Motor neuron (in vitro differentiated cells): ENCODE results near the gene GAS2L3. TPM values are rescaled to one million over a fixed set of nuclear protein-coding genes. Genes with fewer than 3 reads are reported as not detected.

ENCODE experiments used
- ATAC-seq, 8 experiments: fragments of 200-7000 bp; cut with Tn5 transposase; replicated peaks in 6 of 8; 2 replicates each; pipeline ENCODE4 v1.8.0; 2021; ENCODE audit warnings: mild to moderate bottlenecking in 8 of 8, moderate library complexity in 8 of 8
- H3K27ac ChIP-seq, 2 donors: fragments of 250-450 bp; sonication (Bioruptor Pico); 2 replicates each; pipeline ENCODE4 v1.9.0; 2021; ENCODE audit warnings: antibody characterized with exemption in 2 of 2, mild to moderate bottlenecking in 2 of 2, moderate library complexity in 1 of 2
- H3K4me1 ChIP-seq, 2 donors: fragments of 250-450 bp; sonication (Bioruptor Pico); replicated peaks in 1 of 2; 2 replicates each; pipeline ENCODE4 v1.6.1; 2021; ENCODE audit warnings: antibody characterized with exemption in 2 of 2, mild to moderate bottlenecking in 2 of 2, moderate library complexity in 1 of 2
- H3K4me3 ChIP-seq, 5 donors: fragments of 250-450 bp; sonication (Bioruptor Pico); 2 replicates each; pipeline ENCODE4 v1.9.0; 2021; ENCODE audit warnings: antibody characterized with exemption in 5 of 5, mild to moderate bottlenecking in 5 of 5, moderate library complexity in 4 of 5
- whole genome bisulfite sequencing, 10 experiments: fragments of 450-650 bp; shearing (Covaris generic); methylation state at CpG; one replicate each; pipeline ENCODE4 v1.0.0; 2022; 5-methylcytosine and 5-hydroxymethylcytosine counted together
- in situ Hi-C, 9 experiments: fragments of 400-800 bp; cut with MboI; loops; one replicate each; pipeline ENCODE4 v1.15.0; 2021; ENCODE audit warnings: low sequenced_read_pairs in 9 of 9, low pct_unique_long_range_greater_than_20kb in 2 of 9; ENCODE audit not compliant: unreplicated experiment in 9 of 9
- total RNA-seq, 8 experiments: library from RNA; unstranded; fragments of 300-600 nt; gene quantifications; 2 replicates each; pipeline versions ENCODE4 v1.2.3 to v1.2.4, GENCODE V29; 2022

GAS2L3 gene
- total RNA-seq, 8 experiments from 2014 or later: 1.2 to 21.6 (median 8.1) TPM

DNA sequence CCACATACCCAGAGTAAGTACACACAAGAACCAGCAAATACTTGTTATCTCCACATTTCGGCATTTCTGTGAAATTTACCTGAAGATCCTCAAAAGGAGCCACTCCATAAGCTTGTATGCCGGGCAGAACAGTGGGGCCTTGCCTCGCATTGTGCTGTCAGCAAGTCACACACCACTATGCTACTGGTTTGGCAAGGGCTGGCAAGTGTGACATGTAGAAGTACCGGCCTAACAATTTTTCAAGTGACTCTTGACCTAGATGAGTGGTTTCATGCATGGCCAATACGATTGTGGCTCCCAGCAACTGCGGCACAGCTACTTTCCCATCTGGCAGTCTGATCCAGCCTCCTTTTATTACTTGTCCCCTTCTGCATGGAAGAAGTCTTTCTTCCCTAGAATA lies 69.8 kb downstream of the GAS2L3 start:
- Histone ChIP-seq H3K4me3 (no peak overlapping the region), H3K27ac (no peak overlapping the region), H3K4me1 (no peaks in the 10 kb centered on the region)
- 75 to 100% (median 81%) methylated on average over 1 to 5 of the region's 6 CpGs; no CpG with 5 or more reads in 4 of the 10 experiments for WGBS, 10 experiments
- in situ Hi-C loops: no loop called here
- no peak for ATAC-seq

DNA sequence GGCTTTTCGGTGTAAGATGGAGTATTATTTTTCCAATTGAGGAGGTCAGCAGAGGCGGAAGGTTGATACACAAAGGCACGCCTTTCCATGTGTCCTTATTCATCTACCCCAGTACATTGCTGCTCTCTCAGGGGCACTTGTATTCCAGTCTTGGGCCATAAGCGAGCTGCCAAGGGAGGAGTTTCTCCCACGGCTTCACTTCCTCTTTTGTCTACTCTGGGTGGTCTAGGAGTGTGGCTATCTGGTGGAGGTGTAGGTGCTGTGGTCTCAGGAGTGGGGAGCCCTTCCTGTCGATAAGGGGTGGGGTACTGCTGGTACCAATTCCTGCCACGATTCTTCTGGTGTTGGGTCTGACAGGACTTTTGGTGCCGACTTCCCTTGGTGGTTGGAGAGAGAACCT lies 73.4 kb downstream of the GAS2L3 start:
- no peak for ATAC-seq
- no peak overlapping the region for H3K4me3 ChIP-seq
- in situ Hi-C loops: no loop called here
- WGBS, 10 experiments: 60 to 86% (median 83%) methylated on average over 1 to 2 of the region's 8 CpGs; no CpG with 5 or more reads in 5 of the 10 experiments
- no peaks in the 10 kb centered on the region for H3K4me1 ChIP-seq
- no peak overlapping the region for H3K27ac ChIP-seq

DNA sequence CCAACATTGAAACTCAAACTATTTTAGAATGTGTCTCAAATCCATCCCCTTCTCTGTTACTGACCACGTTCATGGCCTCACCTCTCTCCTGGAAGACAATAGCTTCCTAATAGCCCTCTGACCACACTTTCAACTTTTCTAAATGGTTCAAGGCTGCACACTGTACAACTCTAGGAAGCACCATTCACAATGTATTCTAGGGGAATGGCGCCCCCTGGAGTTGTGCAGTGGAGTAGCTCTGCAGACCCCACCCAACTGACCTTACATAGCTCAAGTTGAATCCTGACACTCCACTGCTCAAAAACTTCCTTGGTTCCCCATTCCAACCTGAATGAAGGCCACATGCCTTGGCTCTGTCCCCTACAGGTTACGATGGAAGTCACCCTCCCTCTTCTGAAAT lies 77.6 kb downstream of the GAS2L3 start:
- WGBS, 10 experiments: 14 to 100% (median 80%) methylated on average over 1 to 3 of the region's 3 CpGs; no CpG with 5 or more reads in 2 of the 10 experiments
- in situ Hi-C loops: no loop called here
- Histone ChIP-seq H3K27ac (no peak overlapping the region), H3K4me3 (no peak overlapping the region), H3K4me1 (no peaks in the 10 kb centered on the region)
- ATAC-seq: no peak

DNA sequence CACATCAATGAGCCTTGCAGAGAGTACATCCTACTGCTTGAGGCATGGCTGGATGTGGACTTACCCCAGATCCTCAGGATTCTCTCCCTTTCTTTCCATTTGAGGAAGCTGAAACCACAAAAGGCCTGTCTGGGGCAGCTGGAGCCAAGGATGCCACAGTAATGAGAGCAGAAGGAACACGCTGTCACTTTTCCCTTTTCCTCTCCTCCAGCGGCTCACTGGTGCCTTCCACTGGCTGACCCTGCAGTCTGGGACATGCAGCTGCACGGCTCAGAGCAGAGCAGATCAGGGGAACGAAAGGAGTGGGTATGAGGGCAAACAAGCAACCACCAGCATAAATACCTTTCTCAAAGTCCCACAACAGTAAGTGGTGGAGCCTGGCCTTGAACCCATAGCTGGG lies 78.2 kb downstream of the GAS2L3 start:
- ATAC-seq: no peak
- H3K4me1 ChIP-seq: no peaks in the 10 kb centered on the region
- in situ Hi-C loops: no loop called here
- no peak overlapping the region for H3K27ac ChIP-seq
- 60 to 100% (median 80%) methylated on average over 1 to 3 of the region's 4 CpGs; no CpG with 5 or more reads in 4 of the 10 experiments for WGBS, 10 experiments
- no peak overlapping the region for H3K4me3 ChIP-seq

DNA sequence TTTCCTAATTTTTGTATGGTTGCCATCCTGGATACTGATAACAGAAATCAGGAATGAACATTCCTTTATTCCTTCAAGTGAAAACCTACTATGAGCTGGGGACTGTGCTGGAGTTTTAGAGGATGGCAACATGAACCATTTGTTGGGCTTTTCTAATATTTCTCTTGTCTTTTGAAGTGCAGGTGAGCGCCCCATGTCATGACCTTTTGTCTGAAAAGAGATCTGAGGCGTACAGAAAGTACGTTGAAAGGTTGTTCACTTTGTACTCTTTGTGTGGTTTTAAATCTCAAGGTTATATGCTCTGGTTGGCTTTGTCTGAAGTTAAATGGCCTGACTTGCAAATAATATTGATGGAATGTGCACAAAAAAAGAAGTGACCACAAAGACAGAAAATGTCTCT lies 79.0 kb downstream of the GAS2L3 start:
- Histone ChIP-seq H3K4me1 (no peaks in the 10 kb centered on the region), H3K4me3 (no peak overlapping the region), H3K27ac (no peak overlapping the region)
- in situ Hi-C loops: no loop called here
- WGBS, 10 experiments: 11 to 100% (median 74%) methylated on average over 1 to 3 of the region's 3 CpGs; no CpG with 5 or more reads in 1 of the 10 experiments
- no peak for ATAC-seq

DNA sequence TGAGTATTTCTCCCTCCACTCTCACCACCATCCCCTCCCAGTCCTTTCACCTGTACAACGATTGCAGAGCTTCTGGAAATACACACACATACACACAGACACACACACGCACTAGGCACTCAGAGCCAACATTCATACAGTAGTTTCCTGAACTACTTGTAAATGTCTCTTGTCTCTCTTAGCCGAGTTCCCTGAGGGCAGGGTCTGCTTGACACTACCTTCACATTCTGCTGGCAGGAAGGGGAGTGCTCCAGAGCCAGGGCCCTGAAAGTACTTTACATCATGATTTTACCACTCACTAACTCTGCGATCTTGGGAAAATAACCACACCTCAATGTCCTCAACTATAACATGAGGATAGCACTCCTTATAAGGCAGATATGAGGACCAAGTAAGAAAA lies 82.7 kb downstream of the GAS2L3 start:
- no peak for ATAC-seq
- in situ Hi-C loops: no loop called here
- WGBS, 10 experiments: 18 to 100% (median 73%) methylated on average over 1 to 4 of the region's 4 CpGs; no CpG with 5 or more reads in 1 of the 10 experiments
- Histone ChIP-seq H3K27ac (no peak overlapping the region), H3K4me1 (no peaks in the 10 kb centered on the region), H3K4me3 (no peak overlapping the region)

DNA sequence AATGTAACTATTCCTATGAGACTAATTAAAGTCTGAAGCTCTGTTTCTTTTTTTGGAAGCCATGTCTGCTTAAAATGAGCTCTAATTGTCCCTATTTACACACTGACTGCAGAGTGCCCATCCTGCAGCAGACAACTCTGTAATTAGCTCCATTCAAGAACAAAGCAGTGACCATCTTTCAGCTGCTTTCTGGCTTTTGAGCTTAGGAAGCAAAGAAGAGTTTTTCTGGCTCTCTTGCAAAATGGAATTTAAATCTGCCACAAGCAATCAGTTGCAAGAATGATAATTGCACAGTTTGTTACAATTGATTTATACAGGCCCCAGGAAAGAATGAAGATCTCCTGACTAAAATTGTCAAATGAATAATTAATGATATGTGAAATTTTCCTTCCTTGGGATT lies 83.4 kb downstream of the GAS2L3 start:
- Histone ChIP-seq H3K27ac (no peak overlapping the region), H3K4me1 (no peaks in the 10 kb centered on the region), H3K4me3 (no peak overlapping the region)
- ATAC-seq: no peak
- in situ Hi-C loops: no loop called here

DNA sequence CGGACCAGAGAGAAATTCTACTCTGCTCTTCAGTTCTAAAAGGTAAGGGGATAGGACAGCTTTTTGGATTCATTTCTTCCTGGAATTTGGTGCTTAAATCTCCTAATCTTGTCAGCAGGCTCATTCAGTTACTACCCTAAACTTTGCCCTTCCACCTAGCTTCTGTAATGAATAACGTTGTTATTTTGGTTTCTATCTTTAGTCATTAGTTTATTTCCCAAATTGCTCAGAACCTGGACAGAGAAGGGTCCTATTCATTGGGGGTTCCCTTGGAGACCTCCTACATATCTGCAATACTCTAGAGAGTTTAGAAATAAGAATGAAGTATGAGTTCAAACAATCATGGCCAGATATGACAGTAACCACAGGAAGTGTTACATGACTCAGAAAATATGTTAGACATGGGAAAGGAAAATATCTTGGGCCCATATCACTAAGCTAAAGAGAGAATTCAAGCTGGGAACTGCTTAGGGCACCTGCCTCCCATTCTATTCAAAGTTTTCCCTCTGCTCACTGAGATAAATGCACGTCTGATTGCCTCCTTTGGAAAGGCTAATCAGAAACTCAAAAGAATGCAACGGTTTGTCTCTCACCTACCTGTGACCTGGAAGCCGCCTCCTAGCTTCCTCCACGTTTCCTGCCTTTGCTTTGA lies 87.9 kb downstream of the GAS2L3 start:
- in situ Hi-C loops: no loop called here
- ATAC-seq: no peak
- WGBS, 10 experiments: 18 to 83% (median 50%) methylated on average over 1 to 6 of the region's 6 CpGs; no CpG with 5 or more reads in 1 of the 10 experiments

DNA sequence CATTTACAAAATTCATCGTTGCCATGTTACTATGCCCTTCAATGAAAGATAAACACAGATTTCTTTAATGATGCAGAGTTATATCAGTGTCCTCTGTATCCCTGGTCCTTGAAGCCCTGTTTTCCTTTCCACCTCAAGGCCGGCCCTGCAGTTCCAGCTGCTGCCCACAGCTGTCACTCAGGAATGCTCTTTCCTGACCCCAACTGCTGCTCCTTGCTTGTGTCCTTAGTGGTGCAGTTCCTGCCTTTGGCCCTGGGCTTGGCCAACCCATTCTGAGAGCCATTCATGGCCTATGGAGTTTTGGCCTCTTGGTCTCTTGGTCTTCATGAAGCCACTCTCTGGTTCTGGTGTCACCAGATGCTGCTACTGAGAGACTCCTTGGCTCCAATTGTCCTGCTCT lies 93.1 kb downstream of the GAS2L3 start:
- in situ Hi-C loops: loop anchor here in 1 of 9 experiments (5.0 kb wide), 1 partner anchor 66 kb away; no protein-coding TSS in a partner anchor
- ATAC-seq: no peak
- H3K4me1 ChIP-seq: no peaks in the 10 kb centered on the region
- no peak overlapping the region for H3K27ac ChIP-seq
- H3K4me3 ChIP-seq: no peak overlapping the region
- WGBS, 10 experiments: 32 to 100% (median 74%) methylated on average over 1 to 2 of the region's 2 CpGs; no CpG with 5 or more reads in 1 of the 10 experiments

More for the DNA sequence above, 87.9 kb downstream of the GAS2L3 start:
- Histone ChIP-seq H3K27ac (no peak overlapping the region), H3K4me3 (no peak overlapping the region), H3K4me1 (no peaks in the 10 kb centered on the region)

DNA sequence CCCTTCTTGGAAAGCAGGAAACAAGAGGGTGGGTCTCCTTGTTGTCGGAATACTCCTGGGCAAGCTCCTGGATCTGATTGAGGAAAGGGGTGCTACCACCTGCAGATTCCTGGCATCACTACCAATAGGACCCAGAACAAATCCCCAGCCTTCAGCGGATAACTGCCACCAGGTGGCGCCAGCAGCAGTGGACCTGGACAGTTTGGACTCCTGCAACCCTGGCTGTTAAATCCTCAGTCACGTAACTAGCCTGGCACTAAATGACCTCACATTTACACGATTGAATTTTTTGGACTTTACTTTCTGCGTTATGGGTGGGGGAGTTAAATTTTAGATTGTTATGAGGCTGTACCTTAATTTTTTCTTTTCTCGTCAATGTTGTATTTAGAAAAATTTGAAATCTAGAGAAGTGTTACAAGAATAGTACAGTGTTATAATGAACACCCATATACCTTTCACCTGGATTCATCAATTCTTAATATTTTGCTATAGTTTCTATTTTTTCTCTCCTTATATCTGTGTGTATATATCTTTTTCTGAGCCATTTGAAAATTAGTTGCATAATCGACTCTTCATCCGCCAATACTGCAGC lies 95.6 kb downstream of the GAS2L3 start:
- in situ Hi-C loops: loop anchor here in 1 of 9 experiments (5.0 kb wide), 1 partner anchor 63 kb away; no protein-coding TSS in a partner anchor
- H3K27ac ChIP-seq: no peak overlapping the region
- peak; percentile 57 to 97 (median 78) for ATAC-seq
- H3K4me3 ChIP-seq: no peak overlapping the region
- 25 to 60% (median 42%) methylated on average over 2 to 9 of the region's 9 CpGs for WGBS, 10 experiments
- no peaks in the 10 kb centered on the region for H3K4me1 ChIP-seq

DNA sequence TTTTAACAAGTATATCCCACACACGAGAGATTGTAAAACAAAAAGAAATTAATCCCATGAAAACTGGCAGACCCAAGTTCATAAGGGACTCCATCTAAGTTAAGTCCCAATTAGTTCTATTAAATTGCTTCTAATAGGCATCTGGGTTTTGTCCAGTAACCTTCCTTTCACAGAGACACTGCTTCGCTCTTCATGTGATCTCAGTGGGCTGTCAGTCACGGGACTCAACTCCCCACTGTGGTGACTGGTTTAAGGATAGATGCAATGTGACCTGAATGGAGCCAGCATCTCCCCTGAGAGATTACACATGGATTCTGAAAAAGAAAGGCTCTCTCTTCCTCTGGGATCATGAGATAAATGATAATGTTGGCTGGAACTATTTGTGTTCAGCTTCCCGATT lies 96.4 kb downstream of the GAS2L3 start:
- no peak overlapping the region for H3K27ac ChIP-seq
- 33 to 100% (median 75%) methylated on average over 1 to 4 of the region's 4 CpGs; no CpG with 5 or more reads in 2 of the 10 experiments for WGBS, 10 experiments
- no peaks in the 10 kb centered on the region for H3K4me1 ChIP-seq
- no peak for ATAC-seq
- no peak overlapping the region for H3K4me3 ChIP-seq
- in situ Hi-C loops: loop anchor here in 1 of 9 experiments (5.0 kb wide), 1 partner anchor 62 kb away; no protein-coding TSS in a partner anchor

DNA sequence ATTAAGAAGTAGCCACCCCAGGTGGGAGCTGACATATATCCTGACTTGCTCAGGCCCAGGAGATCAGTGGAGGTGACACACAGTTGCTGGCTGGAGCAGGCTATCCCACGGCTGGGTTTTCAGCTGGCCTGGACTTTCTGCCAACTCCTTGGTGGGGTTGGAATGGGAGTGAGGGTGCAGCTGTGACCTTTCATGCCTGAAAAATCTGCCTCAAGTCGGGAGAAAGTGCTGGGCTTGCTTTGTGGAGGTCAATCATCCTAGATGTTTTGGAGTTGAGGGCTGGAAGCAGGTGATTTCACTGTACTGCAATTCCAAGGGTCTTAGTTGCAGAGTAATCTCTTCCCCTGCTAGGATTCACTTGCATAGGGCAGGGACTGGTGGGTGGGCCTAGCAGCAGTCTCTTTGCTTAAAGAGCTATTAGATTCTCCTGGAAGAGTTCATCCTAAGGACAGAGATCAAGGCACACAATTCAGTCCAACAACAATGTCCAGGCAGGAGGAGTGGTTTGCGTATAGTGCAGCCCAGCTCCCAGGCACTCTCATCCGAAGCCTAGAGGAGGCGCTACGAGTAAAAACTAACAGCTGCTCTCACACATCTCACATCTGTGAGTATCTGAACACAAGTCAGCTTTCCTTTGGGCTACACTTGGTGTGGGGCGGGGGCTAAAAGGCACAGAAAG lies 98.1 kb downstream of the GAS2L3 start:
- no peaks in the 10 kb centered on the region for H3K4me1 ChIP-seq
- H3K27ac ChIP-seq: no peak overlapping the region
- ATAC-seq: peak in 3 of 8 experiments; percentile 13 to 82 (median 46)
- WGBS, 10 experiments: 0 to 90% (median 80%) methylated on average over 1 to 5 of the region's 7 CpGs; no CpG with 5 or more reads in 3 of the 10 experiments
- H3K4me3 ChIP-seq: no peak overlapping the region
- in situ Hi-C loops: no loop called here

DNA sequence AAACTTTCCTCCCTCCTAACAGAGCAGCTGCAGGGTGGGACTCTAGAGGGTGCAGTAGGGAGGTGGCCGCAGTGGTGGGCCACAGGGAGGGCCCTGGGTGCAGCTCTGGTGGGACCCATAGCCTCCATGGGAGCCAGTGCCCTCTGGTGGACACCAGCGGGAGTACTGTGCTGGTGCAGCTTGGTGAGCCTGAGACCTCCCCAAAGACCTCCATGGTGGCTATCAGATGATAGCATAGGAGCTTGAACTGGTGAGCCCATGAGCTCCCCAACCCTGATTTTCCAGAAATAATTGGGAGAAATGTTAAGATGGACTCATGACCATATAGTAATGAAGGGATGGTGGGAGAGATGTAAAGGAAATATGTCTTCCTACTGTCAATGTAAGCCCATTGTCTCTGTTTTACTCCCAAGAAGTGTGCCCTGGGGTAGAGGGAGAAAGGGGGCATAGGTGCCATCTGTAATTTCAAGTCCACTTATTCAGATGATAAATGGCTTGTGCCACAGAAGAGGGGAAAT lies 98.7 kb downstream of the GAS2L3 start:
- H3K4me3 ChIP-seq: no peak overlapping the region
- in situ Hi-C loops: no loop called here
- peak in 3 of 8 experiments; percentile 36 to 78 (median 65) for ATAC-seq
- no peaks in the 10 kb centered on the region for H3K4me1 ChIP-seq
- WGBS, 10 experiments: 40 to 71% (median 60%) methylated on average over 1 of the region's 2 CpGs; no CpG with 5 or more reads in 7 of the 10 experiments
- no peak overlapping the region for H3K27ac ChIP-seq
